Mesodermal cell (in vitro differentiated cells): ENCODE results near the gene C19orf53.
"Not testable (repeated sequence)": the region's sequence is repeated elsewhere in the genome, so short reads cannot be mapped to it uniquely, and the experiment has no call there.

Source experiments
- H3K27ac ChIP-seq: 2 replicates; pipeline ENCODE4 v1.7.0; 2013; ENCODE audit warnings: mild to moderate bottlenecking, low read depth, low read length, moderate library complexity; ENCODE audit not compliant: severe bottlenecking
- H3K36me3 ChIP-seq: 2 replicates; pipeline ENCODE4 v1.7.1; 2013; ENCODE audit warnings: mild to moderate bottlenecking, low read length, moderate library complexity; ENCODE audit not compliant: control insufficient read depth, insufficient read depth
- H3K4me1 ChIP-seq: one replicate; pipeline ENCODE4 v1.7.1; 2013; ENCODE audit warnings: mild to moderate bottlenecking, low read length; ENCODE audit not compliant: insufficient read depth, control insufficient read depth, poor library complexity, severe bottlenecking
- H3K4me3 ChIP-seq: 2 replicates; pipeline ENCODE4 v1.7.0; 2013; ENCODE audit warnings: low read length, control low read depth, mild to moderate bottlenecking; ENCODE audit not compliant: insufficient read depth, poor library complexity, severe bottlenecking; ENCODE audit errors: extremely low read depth
- H3K9me3 ChIP-seq: 2 replicates; pipeline ENCODE4 v1.7.1; 2013; ENCODE audit warnings: mild to moderate bottlenecking, low read length, moderate library complexity; ENCODE audit not compliant: control insufficient read depth
- WGBS, 2 experiments: methylation state at CpG; one replicate each; pipeline ENCODE4 v1.1.5; 2013; ENCODE audit warnings: missing lambda C conversion rate in 2 of 2; ENCODE audit not compliant: insufficient coverage in 2 of 2; 5-methylcytosine and 5-hydroxymethylcytosine counted together

The C19orf53 gene

GRCh38 chr19:13763265-13763664 is 11.0 kb upstream of the C19orf53 start:
- Histone ChIP-seq H3K9me3 (no peaks in the 10 kb centered on the region), H3K27ac (no peak overlapping the region), H3K4me1 (peaks cover 7% of the 10 kb centered on the region), H3K4me3 (no peak overlapping the region), H3K36me3 (peaks cover 66% of the 10 kb centered on the region)
- WGBS, 2 experiments: 89 to 100% methylated on average over 3 of the region's 3 CpGs

DNA sequence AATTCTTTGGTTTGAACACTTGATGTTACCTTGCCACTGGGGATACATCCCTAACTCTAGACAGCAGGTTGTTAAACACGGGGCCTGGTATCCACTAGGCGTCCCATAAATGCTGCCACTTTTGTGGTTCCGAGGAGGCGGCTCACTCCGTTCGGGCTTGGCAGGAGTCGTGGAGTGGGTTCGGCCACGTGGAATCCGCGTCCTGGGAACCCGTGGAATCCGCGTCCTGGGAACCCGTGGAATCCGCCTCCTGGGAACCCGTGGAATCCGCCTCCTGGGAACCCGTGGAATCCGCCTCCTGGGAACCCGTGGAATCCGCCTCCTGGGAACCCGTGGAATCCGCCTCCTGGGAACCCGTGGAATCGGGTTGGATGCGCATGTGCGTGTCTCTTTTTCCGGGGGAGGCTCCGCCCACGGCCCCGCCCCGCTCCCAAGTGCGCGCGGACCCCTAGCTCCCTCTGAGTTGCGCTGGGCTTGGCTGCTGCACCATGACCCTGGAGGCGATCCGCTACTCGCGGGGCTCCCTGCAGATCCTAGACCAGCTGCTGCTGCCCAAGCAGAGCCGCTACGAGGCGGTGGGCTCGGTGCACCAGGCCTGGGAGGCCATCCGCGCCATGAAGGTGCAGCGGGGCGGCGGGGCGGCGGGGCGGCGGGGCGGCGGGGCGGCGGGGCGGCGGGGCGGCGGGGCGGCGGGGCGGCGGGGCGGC is 10.0 kb upstream of the C19orf53 start, which contains the start of gene MRI1:
Gene MRI1, plus strand, starts transcription at position 422 of the 707 bp plus-strand sequence. Its CDS starts 67 bp downstream, at position 489.
- Histone ChIP-seq H3K27ac (peak within 1 kb of the TSS; percentile 23), H3K4me1 (peaks cover 7% of the 10 kb centered on the region), H3K36me3 (peaks cover 66% of the 10 kb centered on the region), H3K4me3 (peak within 1 kb of the TSS; percentile 53), H3K9me3 (no peaks in the 10 kb centered on the region)
- 36 to 52% methylated on average over 24 to 41 of the region's 67 CpGs for WGBS, 2 experiments

DNA sequence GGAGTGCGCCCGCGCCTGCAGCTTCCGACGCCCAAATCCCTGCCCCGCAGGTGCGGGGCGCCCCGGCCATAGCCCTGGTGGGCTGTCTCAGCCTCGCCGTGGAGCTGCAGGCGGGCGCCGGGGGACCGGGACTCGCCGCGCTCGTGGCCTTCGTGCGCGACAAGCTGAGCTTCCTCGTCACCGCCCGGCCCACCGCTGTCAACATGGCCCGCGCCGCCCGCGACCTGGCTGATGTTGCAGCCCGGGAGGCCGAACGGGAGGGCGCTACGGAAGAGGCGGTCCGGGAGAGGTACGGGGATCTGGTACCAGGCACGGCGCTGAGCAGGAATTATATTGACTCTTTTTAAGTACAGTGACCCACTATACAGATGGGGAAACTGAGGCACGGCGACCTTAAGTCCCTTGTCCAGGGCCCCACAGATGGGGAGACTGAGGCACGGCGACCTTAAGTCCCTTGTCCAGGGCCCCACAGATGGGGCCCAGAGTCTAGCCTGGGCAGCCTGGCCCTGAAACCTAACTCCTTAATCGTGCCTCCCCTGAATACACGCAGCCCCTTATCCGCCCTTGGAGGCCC is 9.3 kb upstream of the C19orf53 start:
- Histone ChIP-seq H3K9me3 (no peaks in the 10 kb centered on the region), H3K27ac (no peak overlapping the region), H3K4me3 (peak overlapping the region; percentile 53), H3K4me1 (peaks cover 7% of the 10 kb centered on the region), H3K36me3 (peaks cover 62% of the 10 kb centered on the region)
- WGBS, 2 experiments: 5 to 7% methylated on average over 32 to 45 of the region's 48 CpGs

DNA sequence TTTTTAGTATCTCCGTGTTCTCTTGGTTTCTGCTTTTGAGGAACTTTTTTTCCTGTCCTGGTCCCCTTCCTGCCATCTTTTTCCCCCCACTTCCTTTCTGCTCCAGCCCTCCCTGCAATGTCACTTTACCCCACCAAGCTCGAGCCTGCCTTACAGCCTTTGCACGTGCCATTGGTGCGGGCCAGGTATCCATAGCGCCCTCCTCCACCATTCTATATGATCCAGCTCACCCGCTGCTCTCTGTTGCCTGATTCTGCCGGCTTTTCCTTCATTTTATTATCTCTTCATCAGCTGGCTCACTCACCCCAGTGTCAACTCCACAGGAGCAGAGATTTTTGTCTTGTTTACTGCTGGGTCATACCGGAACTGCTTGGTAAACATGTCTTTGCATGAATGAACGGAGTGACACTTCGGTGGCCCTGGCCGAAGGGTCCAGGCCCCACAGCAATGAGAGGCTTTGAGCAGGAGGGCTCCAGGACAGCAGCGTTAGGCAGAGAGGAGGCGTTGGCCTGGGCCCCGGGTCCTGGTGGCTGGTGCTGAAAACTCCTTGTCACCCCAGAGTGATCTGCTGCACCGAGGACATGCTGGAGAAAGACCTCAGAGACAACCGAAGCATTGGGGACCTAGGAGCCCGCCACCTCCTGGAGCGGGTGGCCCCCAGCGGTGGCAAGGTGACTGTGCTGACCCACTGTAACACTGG is 8.7 kb upstream of the C19orf53 start:
- H3K9me3 ChIP-seq: no peaks in the 10 kb centered on the region
- peak overlapping the region; percentile 41 for H3K27ac ChIP-seq
- peaks cover 60% of the 10 kb centered on the region for H3K36me3 ChIP-seq
- H3K4me3 ChIP-seq: peak overlapping the region; percentile 53
- 72 to 74% methylated on average over 18 to 19 of the region's 19 CpGs for WGBS, 2 experiments
- peaks cover 7% of the 10 kb centered on the region for H3K4me1 ChIP-seq

DNA sequence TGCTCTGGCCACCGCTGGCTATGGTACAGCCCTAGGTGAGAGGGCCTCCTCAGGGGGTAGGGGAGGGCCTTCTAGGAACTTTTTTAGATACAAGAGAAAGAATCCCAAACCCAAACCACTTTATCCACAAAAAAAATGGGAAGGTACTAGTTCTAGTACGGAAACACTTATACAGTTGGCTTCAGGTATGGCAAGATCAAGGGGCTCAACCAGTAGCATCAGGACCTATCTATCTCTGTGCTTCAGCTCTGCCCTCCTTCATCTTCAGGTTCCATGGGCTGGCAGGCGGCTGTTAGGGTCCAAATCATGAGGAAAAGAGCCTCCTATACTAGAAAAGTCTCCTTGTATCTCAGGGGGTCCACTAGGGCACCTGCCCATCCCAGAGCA is 8.2 kb upstream of the C19orf53 start:
- Histone ChIP-seq H3K4me3 (no peak overlapping the region), H3K27ac (no peak overlapping the region), H3K4me1 (peaks cover 7% of the 10 kb centered on the region), H3K9me3 (no peaks in the 10 kb centered on the region), H3K36me3 (peaks cover 60% of the 10 kb centered on the region)
- WGBS, 2 experiments: 90 to 100% methylated on average over 1 to 2 of the region's 3 CpGs

GRCh38 chr19:13768510-13768909 is 5.7 kb upstream of the C19orf53 start:
- 95 to 97% methylated on average over 16 to 19 of the region's 19 CpGs for WGBS, 2 experiments
- H3K27ac ChIP-seq: no peak overlapping the region
- peaks cover 47% of the 10 kb centered on the region for H3K36me3 ChIP-seq
- H3K4me3 ChIP-seq: no peak overlapping the region
- H3K4me1 ChIP-seq: peaks cover 7% of the 10 kb centered on the region
- H3K9me3 ChIP-seq: no peaks in the 10 kb centered on the region

GRCh38 chr19:13770013-13770635 is 4.1 kb upstream of the C19orf53 start:
- Histone ChIP-seq H3K36me3 (peaks cover 41% of the 10 kb centered on the region), H3K4me1 (peaks cover 5% of the 10 kb centered on the region), H3K4me3 (no peak overlapping the region), H3K27ac (no peak overlapping the region), H3K9me3 (no peaks in the 10 kb centered on the region)
- 84 to 92% methylated on average over 12 to 13 of the region's 16 CpGs for WGBS, 2 experiments

- H3K4me1 ChIP-seq: peaks cover 8% of the 10 kb centered on the region
- WGBS, 2 experiments: 95 to 99% methylated on average over 9 of the region's 9 CpGs
- no peaks in the 10 kb centered on the region for H3K9me3 ChIP-seq
- no peak overlapping the region for H3K4me3 ChIP-seq
- peaks cover 40% of the 10 kb centered on the region for H3K36me3 ChIP-seq
- no peak overlapping the region for H3K27ac ChIP-seq
Measured at GRCh38 chr19:13778398-13778797, 4.1 kb downstream of the C19orf53 start.

GRCh38 chr19:13778847-13779246 is 4.6 kb downstream of the C19orf53 start:
- Histone ChIP-seq H3K27ac (no peak overlapping the region), H3K4me1 (peaks cover 8% of the 10 kb centered on the region), H3K36me3 (peaks cover 40% of the 10 kb centered on the region), H3K4me3 (no peak overlapping the region), H3K9me3 (no peaks in the 10 kb centered on the region)
- WGBS, 2 experiments: 96 to 98% methylated on average over 6 of the region's 6 CpGs

DNA sequence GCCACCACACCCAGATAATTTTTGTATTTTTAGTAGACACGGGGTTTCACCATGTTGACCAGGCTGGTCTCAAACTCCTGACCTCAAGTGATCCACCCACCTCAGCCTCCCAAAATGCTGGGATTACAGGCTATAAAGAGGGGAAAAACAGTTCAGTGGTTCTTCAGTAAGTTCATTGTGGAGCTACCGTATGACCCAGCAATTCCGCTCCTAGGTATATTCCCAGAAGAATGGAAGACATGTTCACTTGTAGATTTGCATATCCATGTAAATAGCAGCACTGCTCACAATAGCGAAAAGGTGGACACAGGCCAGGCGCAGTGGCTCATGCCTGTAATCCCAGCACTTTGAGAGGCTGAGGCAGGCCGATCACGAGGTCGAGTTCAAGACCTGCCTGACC is 5.5 kb downstream of the C19orf53 start:
- H3K36me3 ChIP-seq: peaks cover 40% of the 10 kb centered on the region
- H3K9me3 ChIP-seq, H3K4me1 ChIP-seq, H3K27ac ChIP-seq, H3K4me3 ChIP-seq: not testable (repeated sequence)
- 90 to 96% methylated on average over 7 of the region's 8 CpGs for WGBS, 2 experiments
